KMS-11 (cell line): ENCODE data around the gene IGSF5.

Experiments
- H2AFZ ChIP-seq: fragments of 200-600 bp; sonication (generic); 2 replicates; pipeline ENCODE4 v1.6.1; 2016; ENCODE audit warnings: antibody characterized with exemption, mixed run types, low read depth
- H3K27ac ChIP-seq: fragments of 200-600 bp; sonication (generic); 2 replicates; pipeline ENCODE4 v1.6.1; 2016; ENCODE audit warnings: mild to moderate bottlenecking, mixed run types
- H3K27me3 ChIP-seq: fragments of 200-600 bp; sonication (generic); 2 replicates; pipeline ENCODE4 v1.6.1; 2017; ENCODE audit warnings: mild to moderate bottlenecking, low read depth, mixed run types, moderate library complexity; ENCODE audit not compliant: insufficient read depth
- H3K36me3 ChIP-seq: fragments of 200-600 bp; sonication (generic); 2 replicates; pipeline ENCODE4 v1.6.1; 2017; ENCODE audit warnings: mild to moderate bottlenecking, mixed run types; ENCODE audit not compliant: insufficient read depth
- H3K4me1 ChIP-seq: fragments of 200-600 bp; sonication (generic); 2 replicates; pipeline ENCODE4 v1.6.1; 2016; ENCODE audit warnings: mild to moderate bottlenecking, low read depth, mixed run types; ENCODE audit not compliant: poor library complexity, severe bottlenecking
- H3K4me2 ChIP-seq: fragments of 200-600 bp; sonication (generic); 2 replicates; pipeline ENCODE4 v1.7.0; 2016; ENCODE audit warnings: mild to moderate bottlenecking, mixed run types
- H3K4me3 ChIP-seq: fragments of 200-600 bp; sonication (generic); IDR thresholded peaks from 2 replicates; pipeline ENCODE4 v1.6.1; 2017; ENCODE audit warnings: low read depth, low read length, mixed read lengths; ENCODE audit not compliant: insufficient read depth
- H3K79me2 ChIP-seq: fragments of 200-600 bp; sonication (generic); 2 replicates; pipeline ENCODE4 v1.6.1; 2016; ENCODE audit warnings: low read depth, mixed run types; ENCODE audit not compliant: insufficient read depth
- H3K9ac ChIP-seq: fragments of 200-600 bp; sonication (generic); 2 replicates; pipeline ENCODE4 v1.6.1; 2016; ENCODE audit warnings: mild to moderate bottlenecking, mixed run types
- H4K20me1 ChIP-seq: fragments of 200-600 bp; sonication (generic); 2 replicates; pipeline ENCODE4 v1.6.1; 2016; ENCODE audit warnings: mild to moderate bottlenecking, mixed run types; ENCODE audit not compliant: insufficient read depth
- CTCF ChIP-seq: fragments of 200-600 bp; sonication (generic); conservative IDR thresholded peaks from 2 replicates; pipeline ENCODE4 v1.6.1; 2017; ENCODE audit warnings: low read depth, mild to moderate bottlenecking, antibody characterized with exemption, low read length, moderate library complexity, mixed read lengths

IGSF5 gene

GRCh38 chr21:39851002-39851618 is 106.1 kb downstream of the IGSF5 start:
- Histone ChIP-seq H3K36me3 (no peaks in the 10 kb centered on the region), H3K4me2 (no peak overlapping the region), H2AFZ (no peak overlapping the region), H3K4me3 (no peak overlapping the region), H3K9ac (no peak overlapping the region), H3K27ac (no peak overlapping the region), H4K20me1 (no peaks in the 10 kb centered on the region), H3K79me2 (no peaks in the 10 kb centered on the region), H3K27me3 (no peaks in the 10 kb centered on the region), H3K4me1 (no peaks in the 10 kb centered on the region)
- TF ChIP-seq CTCF, result no peak
